ENCODE results near the gene TNFRSF8. TPM values are rescaled to one million over a fixed set of nuclear protein-coding genes. Genes with fewer than 3 reads are reported as not detected.
"Not testable (repeated sequence)": the region's sequence is repeated elsewhere in the genome, so short reads cannot be mapped to it uniquely, and the experiment has no call there.

The TNFRSF8 gene
- total RNA-seq, 2 experiments from 2014 or later = 1.5 to 1.8 TPM

DNA sequence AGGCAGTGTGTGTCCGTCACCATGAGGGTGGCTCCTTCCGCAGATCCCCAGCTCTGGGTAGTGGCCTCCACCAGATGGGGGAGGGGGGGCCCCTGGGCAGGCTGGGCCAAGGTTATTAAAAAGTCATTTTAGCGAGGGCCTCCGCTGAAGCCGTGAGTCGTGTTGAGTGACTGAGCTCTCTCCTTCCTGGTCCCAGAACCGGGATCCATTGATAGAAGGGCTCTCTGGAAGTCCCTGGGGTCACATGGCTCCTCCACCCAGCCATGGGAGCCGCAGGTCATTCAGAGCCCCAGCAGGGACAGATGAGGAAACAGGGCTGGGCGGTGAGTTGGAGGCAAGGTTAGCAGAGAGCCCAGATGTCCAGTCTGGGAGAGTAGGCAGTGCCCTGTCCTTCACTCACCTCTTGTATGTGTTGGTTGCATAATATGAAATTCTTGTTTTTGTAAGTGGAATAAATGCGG, 30.9 kb upstream of the TNFRSF8 start:
- H3K36me3 Mint-ChIP-seq (ENCODE audit: low read depth) = peaks cover 12% of the 10 kb centered on the region
- TF ChIP-seq, protein P1, sequence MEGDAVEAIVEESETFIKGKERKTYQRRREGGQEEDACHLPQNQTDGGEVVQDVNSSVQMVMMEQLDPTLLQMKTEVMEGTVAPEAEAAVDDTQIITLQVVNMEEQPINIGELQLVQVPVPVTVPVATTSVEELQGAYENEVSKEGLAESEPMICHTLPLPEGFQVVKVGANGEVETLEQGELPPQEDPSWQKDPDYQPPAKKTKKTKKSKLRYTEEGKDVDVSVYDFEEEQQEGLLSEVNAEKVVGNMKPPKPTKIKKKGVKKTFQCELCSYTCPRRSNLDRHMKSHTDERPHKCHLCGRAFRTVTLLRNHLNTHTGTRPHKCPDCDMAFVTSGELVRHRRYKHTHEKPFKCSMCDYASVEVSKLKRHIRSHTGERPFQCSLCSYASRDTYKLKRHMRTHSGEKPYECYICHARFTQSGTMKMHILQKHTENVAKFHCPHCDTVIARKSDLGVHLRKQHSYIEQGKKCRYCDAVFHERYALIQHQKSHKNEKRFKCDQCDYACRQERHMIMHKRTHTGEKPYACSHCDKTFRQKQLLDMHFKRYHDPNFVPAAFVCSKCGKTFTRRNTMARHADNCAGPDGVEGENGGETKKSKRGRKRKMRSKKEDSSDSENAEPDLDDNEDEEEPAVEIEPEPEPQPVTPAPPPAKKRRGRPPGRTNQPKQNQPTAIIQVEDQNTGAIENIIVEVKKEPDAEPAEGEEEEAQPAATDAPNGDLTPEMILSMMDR (IDR thresholded peaks at IDR 0.05) = no peak
- intact Hi-C loops (cut with micrococcal nuclease) = no loop called here
- DNase-seq = no peak
- no peak for ATAC-seq
- no peaks in the 10 kb centered on the region for H3K9me3 Mint-ChIP-seq
- no peaks in the 10 kb centered on the region for H3K4me1 Mint-ChIP-seq (ENCODE audit: low read depth)
- ChIA-PET POLR2A (interaction anchor here (1.2 to 3.3 kb wide), 3 partner anchors 14 to 123 kb away, joined by 3 to 38 read pairs (median 5); partner anchors contain the start of gene MFN2), CTCF (interaction anchor here (0.6 to 2.6 kb wide), 6 partner anchors 13 to 140 kb away, joined by 3 to 7 read pairs (median 4); partner anchors contain the start of gene MIIP)
- no peaks in the 10 kb centered on the region for H3K27me3 Mint-ChIP-seq
- H3K27ac Mint-ChIP-seq = no peak overlapping the region
- H3K4me3 Mint-ChIP-seq = no peak overlapping the region

- H3K4me3 Mint-ChIP-seq; H3K36me3 Mint-ChIP-seq (ENCODE audit: low read depth); H3K9me3 Mint-ChIP-seq; intact Hi-C loops (cut with micrococcal nuclease); H3K27ac Mint-ChIP-seq; ATAC-seq; H3K4me1 Mint-ChIP-seq (ENCODE audit: low read depth); H3K27me3 Mint-ChIP-seq; CTCF ChIA-PET; DNase-seq: not testable (repeated sequence)
- POLR2A ChIA-PET = interaction anchor here (2.4 kb wide), 1 partner anchor 125 kb away, joined by 8 read pairs; no protein-coding TSS in a partner anchor
These were observed 29.7 kb upstream of the TNFRSF8 start for GRCh38 chr1:12033441-12033840.

DNA sequence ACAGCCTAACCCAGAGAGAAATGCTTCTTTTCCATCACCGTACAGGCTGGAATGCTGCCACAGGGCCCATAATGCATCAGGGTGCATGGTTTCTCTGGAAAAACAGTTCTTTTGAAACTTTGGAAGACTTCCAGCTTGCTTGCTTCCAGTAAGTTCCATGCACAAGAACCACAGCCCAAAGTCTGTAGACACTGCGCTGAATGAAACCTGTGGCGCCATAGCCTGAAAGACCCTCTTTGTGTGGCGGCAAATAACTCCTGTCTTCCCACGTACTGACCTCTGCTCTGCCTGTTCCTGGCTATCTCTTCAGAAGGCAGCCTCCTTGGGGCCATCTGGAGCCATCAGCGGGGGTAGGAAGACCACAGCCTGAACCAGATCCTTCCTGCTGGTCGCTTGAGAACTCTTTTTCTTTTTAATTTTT, 28.7 kb upstream of the TNFRSF8 start:
- Mint-ChIP-seq H3K4me3 (no peak overlapping the region), H3K27me3 (no peaks in the 10 kb centered on the region), H3K9me3 (no peaks in the 10 kb centered on the region), H3K4me1 (ENCODE audit: low read depth) (peaks cover 3% of the 10 kb centered on the region), H3K27ac (no peak overlapping the region), H3K36me3 (ENCODE audit: low read depth) (peaks cover 2% of the 10 kb centered on the region)
- POLR2A ChIA-PET = interaction anchor here (2.4 kb wide), 1 partner anchor 126 kb away, joined by 8 read pairs; no protein-coding TSS in a partner anchor
- CTCF ChIA-PET = interaction anchor here (1.0 kb wide), 1 partner anchor 11 kb away, joined by 3 read pairs; no protein-coding TSS in a partner anchor
- intact Hi-C loops (cut with micrococcal nuclease) = no loop called here
- ATAC-seq (no peak), DNase-seq (no peak)
- TF ChIP-seq, protein P1 (IDR thresholded peaks at IDR 0.05) = no peak

DNA sequence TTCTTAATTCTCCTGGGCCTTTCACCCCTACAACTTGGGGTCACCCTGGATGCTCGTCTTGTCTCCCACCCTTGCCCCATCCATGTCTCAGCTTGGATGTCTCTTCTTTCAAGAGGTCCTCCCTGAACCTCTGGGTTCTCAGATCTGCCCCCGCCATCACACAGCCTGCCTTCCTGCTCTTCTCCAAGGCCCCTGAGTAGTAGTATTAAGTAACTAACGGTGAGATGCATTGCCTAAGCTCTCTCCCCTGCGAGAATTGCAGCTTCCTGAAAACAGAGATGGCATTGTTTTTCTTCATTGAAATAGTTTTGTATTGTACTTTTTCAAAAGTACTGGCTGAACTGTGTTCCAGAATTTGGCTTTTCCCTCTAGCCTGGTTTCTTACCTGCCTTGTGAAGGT, 27.8 kb upstream of the TNFRSF8 start:
- TF ChIP-seq, protein P1 (IDR thresholded peaks at IDR 0.05) = no peak
- Mint-ChIP-seq H3K4me3 (no peak overlapping the region), H3K4me1 (ENCODE audit: low read depth) (peaks cover 3% of the 10 kb centered on the region), H3K36me3 (ENCODE audit: low read depth) (peaks cover 2% of the 10 kb centered on the region), H3K9me3 (no peaks in the 10 kb centered on the region), H3K27ac (no peak overlapping the region), H3K27me3 (no peaks in the 10 kb centered on the region)
- CTCF ChIA-PET = interaction anchor here (1.0 kb wide), 1 partner anchor 10 kb away, joined by 3 read pairs; no protein-coding TSS in a partner anchor
- POLR2A ChIA-PET = interaction anchor here (1.0 to 2.4 kb wide), 2 partner anchors 11 to 127 kb away, joined by 3 to 8 read pairs; no protein-coding TSS in a partner anchor
- ATAC-seq = no peak
- intact Hi-C loops (cut with micrococcal nuclease) = no loop called here
- DNase-seq = no peak

- Mint-ChIP-seq H3K36me3 (ENCODE audit: low read depth) (no peaks in the 10 kb centered on the region), H3K9me3 (no peaks in the 10 kb centered on the region), H3K27me3 (no peaks in the 10 kb centered on the region), H3K4me1 (ENCODE audit: low read depth) (peaks cover 7% of the 10 kb centered on the region), H3K4me3 (no peak overlapping the region), H3K27ac (no peak overlapping the region)
- TF ChIP-seq, protein P1 (IDR thresholded peaks at IDR 0.05) = no peak
- DNase-seq (no peak), ATAC-seq (no peak)
- POLR2A ChIA-PET = interaction anchor here (0.9 to 6.6 kb wide), 5 partner anchors 9 to 129 kb away, joined by 3 to 49 read pairs (median 3); partner anchors contain the start of gene TNFRSF8
- intact Hi-C loops (cut with micrococcal nuclease) = no loop called here
- CTCF ChIA-PET = interaction anchor here (4.6 kb wide), 1 partner anchor 41 kb away, joined by 18 read pairs; no protein-coding TSS in a partner anchor
These were observed 25.4 kb upstream of the TNFRSF8 start for GRCh38 chr1:12037486-12038355.
